SK-MEL-5 (cell line): ENCODE measurements around the gene NXPH2. TPM values are rescaled to one million over a fixed set of nuclear protein-coding genes. Genes with fewer than 3 reads are reported as not detected.
"Not testable (repeated sequence)": the region's sequence is repeated elsewhere in the genome, so short reads cannot be mapped to it uniquely, and the experiment has no call there.

Experiments
- DNase-seq: peaks from one replicate; pipeline ENCODE4 v3.0.0-alpha.2; 2016; ENCODE audit warnings: low read depth, low spot score
- in situ Hi-C: cut with HindIII; loops from 2 replicates; pipeline ENCODE4 v1.10.0; 2016; ENCODE audit warnings: low sequenced_read_pairs, high pct_unique_total_duplicates, low pct_unique_long_range_greater_than_20kb
- total RNA-seq: library from RNA; depleted of rRNA; stranded (reverse); fragments of >200 nt; shearing (Covaris generic); gene quantifications from 2 replicates; pipeline ENCODE4 v1.2.3, GENCODE V29; 2014

Gene NXPH2
- total RNA-seq, 1 experiment from 2014 or later, result not detected

GRCh38 chr2:138766464-138766863 is 13.7 kb downstream of the NXPH2 start:
- in situ Hi-C loops, result no loop called here
- DNase-seq, result no peak

GRCh38 chr2:138763971-138764370 is 16.2 kb downstream of the NXPH2 start:
- in situ Hi-C loops, result no loop called here
- DNase-seq, result no peak

GRCh38 chr2:138762533-138762932 is 17.7 kb downstream of the NXPH2 start:
- in situ Hi-C loops, result no loop called here
- no peak for DNase-seq

GRCh38 chr2:138760676-138761075 is 19.5 kb downstream of the NXPH2 start:
- DNase-seq, result no peak
- in situ Hi-C loops, result no loop called here

GRCh38 chr2:138757384-138757783 is 22.8 kb downstream of the NXPH2 start:
- in situ Hi-C loops, result no loop called here
- DNase-seq, result no peak

GRCh38 chr2:138752197-138752956 is 27.8 kb downstream of the NXPH2 start:
- no peak for DNase-seq
- in situ Hi-C loops, result no loop called here

GRCh38 chr2:138744713-138745112 is 35.5 kb downstream of the NXPH2 start:
- no peak for DNase-seq
- in situ Hi-C loops, result no loop called here

- in situ Hi-C loops, result no loop called here
Measured at GRCh38 chr2:138742441-138743057, 37.6 kb downstream of the NXPH2 start.

GRCh38 chr2:138741851-138742250 is 38.3 kb downstream of the NXPH2 start:
- in situ Hi-C loops, result no loop called here
- no peak for DNase-seq

More at GRCh38 chr2:138742441-138743057, 37.6 kb downstream of the NXPH2 start:
- no peak for DNase-seq

- DNase-seq, in situ Hi-C loops: not testable (repeated sequence)
Measured at GRCh38 chr2:138737009-138737554, 43.1 kb downstream of the NXPH2 start.

GRCh38 chr2:138732651-138733050 is 47.5 kb downstream of the NXPH2 start:
- DNase-seq, result no peak
- in situ Hi-C loops, result no loop called here

GRCh38 chr2:138730497-138731030 is 49.6 kb downstream of the NXPH2 start:
- in situ Hi-C loops, result no loop called here
- no peak for DNase-seq

GRCh38 chr2:138727956-138728355 is 52.2 kb downstream of the NXPH2 start:
- peak; percentile 19 for DNase-seq
- in situ Hi-C loops, result no loop called here

GRCh38 chr2:138726681-138727080 is 53.5 kb downstream of the NXPH2 start:
- in situ Hi-C loops, result no loop called here
- DNase-seq, result no peak

GRCh38 chr2:138724729-138725459 is 55.3 kb downstream of the NXPH2 start:
- no peak for DNase-seq
- in situ Hi-C loops, result no loop called here

GRCh38 chr2:138724327-138724726 is 55.9 kb downstream of the NXPH2 start:
- in situ Hi-C loops, result no loop called here

GRCh38 chr2:138723196-138723987 is 56.8 kb downstream of the NXPH2 start:
- no peak for DNase-seq
- in situ Hi-C loops, result no loop called here

More at GRCh38 chr2:138724327-138724726, 55.9 kb downstream of the NXPH2 start:
- DNase-seq, result no peak
